GM18909 (cell line): Measurements from ENCODE around the gene IDH3A.

ENCODE experiments used
- ATAC-seq: cut with Tn5 transposase; IDR thresholded peaks from one replicate; pipeline ENCODE4 v1.9.1; 2021; ENCODE audit warnings: mild to moderate bottlenecking; ENCODE audit not compliant: unreplicated experiment, poor library complexity

Gene IDH3A

DNA sequence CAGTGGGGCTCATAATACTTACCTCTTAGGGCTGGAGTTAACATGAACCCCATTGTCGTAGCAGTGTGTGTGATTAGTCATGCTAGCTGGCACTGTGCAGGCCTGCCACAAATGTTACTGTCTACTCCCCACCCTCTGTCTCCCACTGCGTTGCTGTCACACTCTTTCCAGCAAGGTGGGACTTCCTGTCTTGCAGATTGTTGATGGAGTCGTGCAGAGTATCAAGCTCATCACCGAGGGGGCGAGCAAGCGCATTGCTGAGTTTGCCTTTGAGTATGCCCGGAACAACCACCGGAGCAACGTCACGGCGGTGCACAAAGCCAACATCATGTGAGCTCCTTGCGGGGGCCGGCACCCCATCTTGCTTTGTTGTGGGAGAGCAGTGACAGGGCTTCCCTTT is 12.9 kb downstream of the IDH3A start:
- no peak for ATAC-seq

DNA sequence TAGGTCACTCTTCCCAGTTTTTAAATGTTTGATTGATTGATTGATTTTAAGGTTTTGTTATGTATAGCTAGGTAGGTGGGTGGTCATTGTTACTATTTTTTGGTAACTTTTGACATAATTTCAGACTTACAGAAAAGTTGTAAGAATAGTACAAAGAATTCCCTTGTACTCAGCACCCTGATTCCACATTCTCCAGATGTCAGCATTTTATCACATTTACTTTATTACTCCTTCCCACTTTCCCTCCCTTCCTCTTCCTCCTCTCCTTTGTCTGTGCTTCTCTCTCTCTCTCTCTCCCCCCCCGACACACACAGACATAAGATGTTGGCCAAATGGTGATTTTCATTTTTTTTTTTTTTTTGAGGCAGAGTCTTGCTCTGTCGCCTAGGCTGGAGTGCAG is 14.8 kb downstream of the IDH3A start:
- no peak for ATAC-seq

DNA sequence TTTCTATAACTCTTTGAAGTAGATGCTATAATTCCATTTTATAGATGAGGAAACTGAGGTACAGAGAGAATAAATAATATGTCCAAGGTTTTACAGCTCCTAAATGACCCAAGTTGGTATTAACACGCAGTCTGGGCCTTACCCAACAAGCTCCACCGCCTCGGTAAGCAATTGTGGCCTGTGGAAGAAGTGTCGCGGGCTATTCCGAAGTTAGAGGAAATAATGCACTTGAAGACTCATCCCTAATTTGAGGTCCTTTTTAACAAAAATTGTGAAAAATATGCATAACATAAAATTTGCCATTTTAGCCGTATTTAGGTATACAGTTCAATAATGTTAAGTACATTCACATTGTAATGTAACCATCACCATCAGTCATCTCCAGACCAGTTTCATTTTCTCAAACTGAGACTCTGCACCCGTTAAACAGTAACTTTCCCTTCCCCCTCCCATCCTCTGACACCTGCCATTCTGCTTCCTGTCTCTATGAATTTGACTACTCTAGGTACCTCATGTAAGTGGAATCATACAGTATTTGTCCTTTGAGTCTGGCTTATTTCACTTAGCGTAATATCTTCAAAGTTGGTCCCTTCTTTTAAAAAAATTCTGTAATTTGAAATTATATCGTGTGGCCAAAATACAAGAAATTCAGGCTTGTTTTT is 18.2 kb downstream of the IDH3A start:
- ATAC-seq, result peak; percentile 67

DNA sequence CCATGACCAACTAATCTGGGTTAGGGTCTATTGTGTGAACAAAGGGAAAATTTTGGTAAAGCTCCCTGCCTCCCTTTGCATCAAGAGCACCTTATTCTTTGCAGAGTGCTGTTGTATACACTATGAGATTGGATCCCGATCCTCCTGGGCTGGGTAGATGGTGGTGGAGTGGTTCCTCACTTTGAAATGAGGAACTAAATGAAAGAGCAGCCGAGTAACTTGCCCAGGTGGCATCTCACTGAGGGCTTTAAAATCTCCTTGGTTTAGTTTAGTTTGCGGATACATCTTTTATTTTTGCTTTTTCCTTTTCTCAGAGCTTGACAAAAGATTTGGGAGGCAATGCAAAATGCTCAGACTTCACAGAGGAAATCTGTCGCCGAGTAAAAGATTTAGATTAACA is 19.4 kb downstream of the IDH3A start:
- ATAC-seq, result no peak

DNA sequence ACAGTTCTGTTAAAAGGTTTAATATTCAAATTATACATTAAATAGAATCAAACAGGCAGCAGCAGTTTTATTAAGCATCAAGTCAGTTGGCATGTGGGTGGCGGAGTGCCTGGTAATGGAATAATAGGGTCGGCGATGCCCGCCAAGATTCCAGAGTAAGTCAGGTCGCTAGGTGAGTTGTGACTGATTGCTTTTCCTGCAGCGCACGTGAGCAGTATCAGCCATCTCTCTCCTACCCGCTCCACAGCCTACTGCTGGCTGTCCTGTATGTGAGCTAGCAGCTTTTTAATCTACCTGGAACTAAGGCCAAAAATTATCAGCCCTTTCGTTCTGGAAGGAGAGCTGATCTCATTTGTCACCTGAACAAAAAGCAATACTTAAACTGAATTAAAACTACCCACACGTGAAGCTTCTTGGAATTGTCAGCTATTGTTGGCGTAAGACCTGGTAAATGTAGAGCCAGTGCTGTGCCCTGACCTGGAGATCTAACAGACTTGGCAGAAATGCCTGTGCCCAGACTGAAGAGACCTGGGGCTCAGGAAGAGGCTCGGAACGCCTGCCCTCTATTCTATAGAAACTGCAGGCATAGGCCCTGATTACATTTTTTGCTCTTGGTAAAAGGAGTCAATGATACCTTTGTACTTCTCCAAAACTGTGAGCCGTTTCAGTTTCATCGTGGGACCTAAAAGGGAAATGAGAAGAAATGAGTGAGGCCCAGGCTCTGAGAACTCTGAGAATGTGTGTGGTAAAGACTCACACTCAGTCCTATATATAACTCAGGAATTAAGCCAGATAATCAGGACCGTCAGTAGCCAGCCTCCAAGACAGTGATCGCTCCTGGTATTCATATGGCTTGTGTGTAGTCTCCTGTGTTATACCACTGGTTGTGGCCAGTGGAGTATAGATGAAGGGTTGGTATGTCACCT is 21.9 kb downstream of the IDH3A start:
- peak; percentile 67 for ATAC-seq

DNA sequence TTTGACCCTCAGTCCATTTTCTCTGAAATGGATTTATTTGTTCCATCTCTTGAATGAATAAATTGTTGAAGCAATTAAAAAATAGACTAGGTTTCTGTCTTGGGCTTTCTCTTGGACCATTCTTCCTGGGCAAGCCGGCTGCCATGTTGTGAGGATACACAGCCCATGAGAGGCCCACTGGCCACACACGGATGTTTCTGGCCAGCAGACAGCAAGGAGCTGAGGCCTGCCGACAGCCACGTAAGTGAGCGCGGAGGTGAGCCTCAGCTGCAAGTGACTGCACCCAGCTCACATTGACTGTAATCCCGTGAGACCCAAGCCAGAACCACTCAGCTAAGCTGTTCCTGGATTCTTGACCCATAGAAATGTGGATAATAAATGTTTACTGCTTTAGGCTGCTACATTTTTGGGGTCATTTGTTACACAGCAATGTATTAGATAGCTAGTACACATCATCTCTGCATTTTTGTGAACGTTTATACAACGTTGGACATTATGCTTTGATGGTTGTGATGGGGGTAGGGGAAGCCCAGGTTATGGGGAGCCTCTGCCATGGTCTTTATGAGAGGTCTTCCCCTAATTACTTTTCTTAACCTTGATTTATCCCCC is 22.8 kb downstream of the IDH3A start:
- no peak for ATAC-seq

DNA sequence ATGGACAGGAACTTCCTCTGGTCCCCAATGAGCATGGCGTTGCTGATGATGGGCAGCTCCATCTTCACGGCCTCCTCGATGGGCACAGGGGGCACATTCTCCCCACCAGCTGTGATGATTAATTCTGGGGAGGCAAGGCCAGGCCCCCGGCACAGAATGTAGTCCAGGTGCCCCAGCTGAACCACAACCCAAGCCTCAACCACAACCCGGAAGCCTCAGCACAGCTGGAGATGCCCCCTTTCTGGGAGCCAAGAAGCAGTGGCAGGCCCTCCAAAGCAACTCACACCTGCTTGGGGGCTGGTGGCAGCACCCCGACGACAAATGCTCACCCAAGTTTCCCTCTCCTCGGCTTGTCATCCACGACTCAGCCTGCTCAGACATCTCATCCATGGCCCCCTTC is 25.2 kb downstream of the IDH3A start:
- no peak for ATAC-seq

DNA sequence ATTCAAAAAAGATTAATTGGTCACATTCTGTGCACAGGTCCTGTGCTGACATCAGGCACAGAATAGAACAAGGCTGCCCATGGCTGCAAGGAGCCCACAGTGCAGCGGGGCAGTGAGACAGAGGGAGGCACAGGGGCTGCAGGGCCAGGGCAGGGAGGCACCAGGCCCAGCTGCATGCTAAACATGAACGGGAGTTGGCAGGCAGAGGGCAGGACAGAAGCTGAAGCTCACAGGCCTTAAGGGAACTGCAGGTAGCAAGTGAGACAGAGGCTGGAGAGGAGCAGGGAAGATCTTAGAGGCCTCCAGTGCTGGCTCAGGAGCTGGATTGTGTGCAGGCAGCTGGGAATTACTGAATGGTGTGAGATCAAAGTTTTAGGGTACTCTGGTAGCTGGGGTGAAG is 26.2 kb downstream of the IDH3A start:
- ATAC-seq, result no peak

DNA sequence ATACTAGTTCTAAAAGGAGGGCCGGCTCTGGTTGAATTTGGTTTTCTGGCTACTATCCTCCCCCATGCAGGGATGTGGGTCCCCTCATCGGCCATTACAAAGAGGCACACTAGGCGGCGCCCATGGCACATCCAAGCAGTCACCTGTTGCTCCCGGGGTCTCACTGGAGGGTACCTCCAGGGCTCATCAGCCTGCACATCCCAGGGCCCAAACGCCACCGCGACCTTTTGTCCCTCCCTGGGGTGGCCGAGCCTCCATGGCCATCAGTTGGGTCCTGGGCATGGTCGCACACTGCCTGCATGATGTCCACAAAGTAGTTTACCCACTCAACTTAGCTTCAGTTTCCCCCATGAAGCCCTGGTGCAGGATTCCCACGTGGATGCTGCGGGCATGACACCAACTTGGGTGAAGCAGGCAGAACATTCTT is 28.3 kb downstream of the IDH3A start:
- ATAC-seq, result no peak

DNA sequence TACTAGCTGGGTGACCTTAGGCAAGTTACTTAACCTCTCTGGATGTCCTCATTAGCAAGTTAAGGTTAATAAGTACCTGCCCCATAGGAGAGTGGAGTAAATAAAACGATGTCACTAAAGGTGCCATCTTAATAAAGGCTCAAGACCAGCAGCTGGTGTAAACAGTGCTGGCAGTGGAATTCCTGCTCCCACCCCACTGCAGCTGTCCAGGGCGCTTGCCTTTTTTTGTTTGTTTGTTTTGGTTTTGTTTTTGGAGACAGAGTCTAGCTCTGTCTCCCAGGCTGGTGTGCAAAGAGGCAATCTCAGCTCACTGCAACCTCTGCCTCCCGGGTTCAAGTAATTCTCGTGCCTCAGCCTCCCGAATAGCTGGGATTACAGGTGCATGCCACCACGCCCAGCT is 28.9 kb downstream of the IDH3A start:
- ATAC-seq, result no peak

DNA sequence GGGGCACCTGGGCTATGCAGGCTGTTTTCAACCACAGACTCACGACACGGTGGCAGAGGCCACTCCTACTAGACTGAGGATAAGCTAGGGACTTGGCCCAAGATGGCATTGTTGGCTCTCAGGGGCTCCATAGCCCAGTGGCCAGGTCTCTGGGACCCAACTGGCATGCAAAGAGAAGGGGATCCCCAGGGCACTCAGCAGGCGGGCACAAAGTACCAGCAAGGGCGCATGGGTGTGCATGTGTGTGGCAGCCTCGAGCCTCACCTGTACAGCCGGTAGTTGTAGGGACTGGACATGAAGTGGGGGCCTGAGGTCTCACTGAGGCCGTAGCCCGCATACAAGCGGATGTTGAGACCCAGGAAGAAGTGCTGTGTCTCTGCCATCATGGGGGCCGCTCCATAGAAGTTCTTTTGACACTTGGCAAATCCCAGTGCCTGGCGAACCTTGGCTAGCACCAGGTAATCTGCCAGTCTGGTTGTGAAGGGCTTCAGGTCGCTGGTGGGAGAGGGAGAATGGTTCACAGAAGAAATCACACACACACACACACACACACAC is 30.2 kb downstream of the IDH3A start:
- no peak for ATAC-seq

DNA sequence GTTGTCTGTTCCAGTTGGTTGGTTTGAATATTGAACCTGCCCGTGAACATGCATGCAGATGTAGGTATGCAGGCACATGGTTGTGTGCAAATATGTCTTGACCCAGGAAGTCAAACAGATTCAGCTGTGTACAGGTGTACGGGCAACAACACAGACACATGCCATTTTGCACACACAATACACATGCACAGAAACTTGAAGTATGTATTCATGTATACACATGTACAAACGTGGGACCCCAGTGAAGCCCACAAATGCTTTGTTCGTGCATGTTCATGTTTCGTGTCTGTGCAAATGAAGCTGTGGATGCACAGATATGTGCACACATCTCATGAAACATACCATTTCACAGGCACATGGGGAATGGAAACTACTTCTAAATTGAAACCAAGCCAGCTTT is 30.7 kb downstream of the IDH3A start:
- no peak for ATAC-seq

DNA sequence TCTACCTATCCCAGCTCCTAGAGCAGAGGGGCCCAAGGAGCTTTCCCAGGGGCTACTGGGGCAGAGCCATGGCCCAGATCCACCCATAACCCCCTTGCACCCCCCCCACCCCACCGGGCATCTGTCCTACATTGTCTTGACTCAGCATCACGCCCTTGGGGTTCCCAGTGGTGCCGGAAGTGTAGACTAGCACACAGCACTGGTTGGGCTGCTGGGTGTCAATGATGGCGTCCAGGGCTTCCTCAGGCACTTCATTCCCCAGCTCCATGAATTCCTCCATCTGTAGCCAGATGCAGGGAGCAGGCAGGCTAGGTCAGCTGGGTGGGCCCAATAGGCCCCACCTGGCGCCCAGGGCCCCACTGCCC is 33.2 kb downstream of the IDH3A start:
- ATAC-seq, result no peak

DNA sequence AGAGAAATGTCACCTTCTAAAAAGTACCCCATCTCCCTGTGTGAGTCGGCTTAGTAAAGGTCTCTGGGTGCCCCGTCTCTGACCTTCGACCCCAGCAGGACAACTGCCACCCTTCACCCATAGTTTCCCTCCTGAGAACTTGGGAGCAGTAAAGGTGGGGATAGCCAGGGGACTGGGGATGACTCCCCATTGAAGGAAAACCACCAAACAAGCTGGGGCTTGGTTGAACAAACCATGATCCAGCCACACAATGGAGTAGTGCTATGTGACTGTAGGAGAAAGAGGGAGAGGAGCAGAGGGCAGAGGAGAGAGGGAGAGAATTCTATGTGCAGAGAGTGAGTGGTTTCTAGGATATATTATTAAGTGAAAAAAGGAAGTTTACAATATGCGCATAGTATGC is 33.7 kb downstream of the IDH3A start:
- ATAC-seq, result no peak

DNA sequence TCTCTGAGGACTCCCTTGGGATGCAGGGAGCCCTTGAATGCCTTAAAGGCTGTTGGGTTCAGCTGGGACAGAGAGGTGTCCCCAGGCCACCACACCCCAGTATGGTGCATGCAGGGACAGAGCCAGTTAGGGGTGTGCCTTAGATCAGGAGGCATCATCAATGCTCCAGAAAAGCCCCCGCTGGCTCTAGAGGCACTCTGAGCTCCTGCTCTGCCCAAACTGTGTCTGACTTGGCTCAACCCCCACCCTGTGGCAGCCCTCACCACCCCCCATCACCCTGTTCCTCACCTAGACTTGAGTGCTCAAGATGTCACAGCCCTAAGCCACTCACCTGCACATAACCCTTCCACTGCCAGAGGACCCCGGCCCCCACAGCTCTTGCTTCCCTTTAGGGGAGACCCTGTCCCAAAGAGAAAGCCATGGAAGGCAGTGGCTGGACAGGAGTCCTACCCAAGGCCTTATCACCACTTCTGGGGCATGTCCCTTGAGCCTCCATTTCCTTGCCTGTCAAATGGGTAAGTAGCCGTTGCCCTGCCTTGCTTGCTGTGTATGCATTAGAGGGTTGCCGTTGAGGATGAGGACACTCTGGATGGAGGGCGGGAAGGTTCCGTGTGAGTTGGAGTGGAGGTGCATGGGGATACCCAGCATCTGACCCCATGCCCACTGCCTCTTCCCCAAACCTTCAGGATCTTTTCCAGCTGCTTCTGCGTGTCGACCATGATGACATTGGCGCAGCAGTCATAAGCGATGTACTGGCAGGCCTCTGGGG is 43.8 kb downstream of the IDH3A start:
- ATAC-seq, result no peak

DNA sequence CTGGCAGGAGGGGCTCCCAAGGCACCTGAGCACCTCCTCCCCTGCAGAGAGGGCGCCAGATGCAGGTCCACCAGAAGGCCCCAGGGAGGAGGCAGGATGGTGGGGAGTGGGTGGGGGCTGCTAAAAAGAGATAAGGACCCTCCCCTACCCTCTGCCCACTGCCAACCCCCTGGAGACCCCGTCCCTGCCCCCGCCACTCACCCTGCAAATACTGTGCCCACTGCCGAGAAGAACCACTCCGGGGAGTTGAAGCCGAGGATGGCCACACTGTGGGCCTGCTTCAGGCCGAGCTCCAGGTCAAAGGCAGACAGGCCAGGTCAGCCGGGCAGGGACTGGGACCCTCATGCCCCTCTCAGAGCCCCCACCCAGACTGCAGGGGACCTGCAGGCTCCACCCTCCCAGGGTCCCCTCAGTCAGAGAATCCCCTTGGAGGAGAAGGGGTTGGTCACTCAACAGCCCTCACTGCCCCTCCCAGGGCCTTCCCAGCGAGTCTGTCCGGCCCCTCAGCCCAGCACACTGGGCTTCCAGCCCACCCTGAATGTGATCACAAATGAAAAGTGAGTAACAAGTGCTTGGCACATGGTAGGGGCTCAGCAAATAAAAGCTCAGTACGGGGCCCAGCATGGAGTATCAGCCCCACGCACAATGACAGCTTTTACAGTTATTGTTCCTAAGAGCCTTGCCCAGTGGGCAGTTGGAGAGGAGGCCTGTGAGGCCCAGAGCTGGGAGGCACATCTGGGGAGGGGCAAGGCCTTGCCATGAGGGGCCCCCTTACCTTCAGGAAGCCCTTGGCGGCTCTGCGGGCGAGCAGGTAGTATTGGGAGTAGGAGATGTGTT is 44.8 kb downstream of the IDH3A start:
- ATAC-seq, result no peak

DNA sequence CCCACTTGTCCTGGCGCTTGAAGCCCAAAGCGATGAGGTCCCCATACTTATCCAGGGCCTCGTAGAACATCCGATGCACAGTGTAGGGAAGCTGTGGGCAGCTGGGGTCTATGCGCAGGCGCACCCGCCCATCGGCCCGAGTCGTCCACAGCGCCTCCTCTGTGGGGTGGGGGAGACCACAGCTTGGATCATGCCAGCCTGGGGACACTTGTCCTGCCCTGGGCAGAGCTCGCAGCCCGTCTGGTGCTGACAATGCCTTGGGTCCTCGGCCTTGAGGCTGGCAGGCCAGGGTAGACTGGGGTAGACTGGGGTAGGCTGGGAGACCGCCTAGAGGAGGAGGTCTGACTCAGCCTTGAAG is 45.4 kb downstream of the IDH3A start:
- ATAC-seq, result no peak

DNA sequence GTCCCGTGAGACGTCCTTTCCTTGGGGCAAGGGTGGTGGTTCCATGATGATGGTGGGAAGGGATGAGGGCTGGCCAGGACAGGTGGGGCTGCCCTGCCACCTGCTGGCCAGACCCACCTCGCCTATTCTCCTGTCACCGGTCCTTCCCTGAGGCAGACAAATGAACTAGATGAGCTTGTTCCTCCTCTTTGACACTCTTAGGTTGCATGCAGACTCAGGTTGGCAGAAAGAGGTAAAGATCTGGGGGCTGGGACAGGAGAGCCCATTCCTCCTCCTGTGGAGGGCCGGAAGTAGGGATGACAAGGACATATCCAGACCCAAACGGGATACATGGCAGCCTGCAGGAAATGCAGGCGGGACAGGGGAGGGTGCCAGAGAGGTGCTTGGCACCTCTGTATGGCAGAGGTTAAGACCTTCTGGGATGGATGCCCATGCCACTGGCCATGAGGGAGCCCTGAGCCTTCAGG is 46.6 kb downstream of the IDH3A start:
- no peak for ATAC-seq

DNA sequence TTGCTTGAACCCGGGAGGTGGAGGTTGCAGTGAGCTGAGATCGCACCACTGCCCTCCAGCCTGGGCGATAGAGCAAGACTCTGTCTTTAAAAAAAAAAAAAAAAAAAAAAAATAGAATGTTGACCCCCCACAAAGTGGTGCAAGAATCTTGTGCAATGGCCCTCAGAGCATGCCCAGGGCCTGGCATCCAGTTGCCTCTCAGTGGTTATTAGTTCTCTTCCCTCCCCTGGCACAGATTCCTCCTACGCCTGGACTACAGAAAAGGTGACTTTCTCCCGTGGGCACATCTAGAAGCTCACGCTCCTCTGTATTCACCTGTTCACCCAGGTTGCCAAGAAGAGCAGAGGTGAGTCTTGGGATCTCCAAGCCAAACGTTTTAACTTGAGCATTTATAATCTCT is 48.5 kb downstream of the IDH3A start:
- ATAC-seq, result no peak
